ENCODE data around the gene SRGAP1.

SRGAP1 gene

DNA sequence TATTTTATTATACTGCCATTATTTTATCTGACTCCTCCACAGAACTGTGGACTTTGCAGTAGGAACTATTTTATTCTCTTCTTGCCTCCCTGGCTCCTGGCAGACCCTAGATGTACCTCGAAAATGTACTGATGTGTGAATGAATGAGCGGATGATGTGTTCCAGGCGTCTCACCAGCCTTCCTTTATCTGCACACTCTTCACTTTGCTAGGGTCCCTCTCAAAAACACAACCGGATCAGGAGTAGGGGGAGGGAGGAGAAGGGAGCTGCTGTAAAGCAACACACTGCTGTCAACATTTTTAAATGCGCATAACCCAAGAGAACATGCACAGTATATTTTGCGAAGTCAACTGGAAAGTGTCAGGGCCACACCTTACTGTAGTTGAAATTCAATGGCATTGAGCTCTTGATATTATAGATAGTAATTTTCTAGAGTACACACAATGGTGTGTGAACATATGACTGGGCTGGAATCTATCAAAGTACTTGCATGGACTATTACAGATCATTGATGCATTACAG, 36.3 kb downstream of the SRGAP1 start:
- Mint-ChIP-seq H3K27ac (ENCODE audit: low read depth) (no peak overlapping the region), H3K36me3 (ENCODE audit: insufficient read depth) (no peaks in the 10 kb centered on the region), H3K9me3 (no peaks in the 10 kb centered on the region), H3K4me3 (no peak overlapping the region), H3K4me1 (no peaks in the 10 kb centered on the region), H3K27me3 (peaks cover 16% of the 10 kb centered on the region)
- DNase-seq (ENCODE audit: low spot score in 2 of 2) = no peak
- ATAC-seq (replicated peaks; ENCODE audit: extremely low read depth, poor library complexity, severe bottlenecking) = no peak

DNA sequence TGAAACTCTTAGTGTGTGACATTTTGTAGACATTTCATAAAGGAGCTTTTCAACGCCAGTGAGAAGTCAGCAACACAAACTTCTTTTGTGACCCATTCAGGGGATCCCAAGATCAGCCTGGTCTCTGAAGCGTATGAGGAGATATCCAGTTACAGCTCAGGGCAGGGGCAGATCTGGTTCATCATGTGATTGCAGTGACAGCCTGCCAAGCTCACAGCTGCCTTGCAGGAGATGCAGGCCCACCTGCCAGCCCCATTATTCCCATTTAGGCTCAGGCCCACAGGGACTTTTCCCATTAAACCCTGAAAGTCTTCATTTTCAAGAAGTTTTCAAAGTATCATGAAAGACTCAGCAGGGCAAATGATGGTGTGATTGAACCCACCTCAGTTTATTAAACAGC, 38.3 kb downstream of the SRGAP1 start:
- DNase-seq (ENCODE audit: low spot score in 2 of 2) = no peak

GRCh38 chr12:63885401-63885800, 40.9 kb downstream of the SRGAP1 start:
- Mint-ChIP-seq H3K27ac (ENCODE audit: low read depth) (no peak overlapping the region), H3K4me1 (no peaks in the 10 kb centered on the region), H3K27me3 (peaks cover 23% of the 10 kb centered on the region), H3K4me3 (no peak overlapping the region), H3K36me3 (ENCODE audit: insufficient read depth) (no peaks in the 10 kb centered on the region), H3K9me3 (no peaks in the 10 kb centered on the region)
- ATAC-seq (replicated peaks; ENCODE audit: extremely low read depth, poor library complexity, severe bottlenecking) = no peak
- no peak for DNase-seq (ENCODE audit: low spot score in 2 of 2)

More for the DNA sequence above, 38.3 kb downstream of the SRGAP1 start:
- no peaks in the 10 kb centered on the region for H3K9me3 Mint-ChIP-seq
- H3K27me3 Mint-ChIP-seq = peaks cover 22% of the 10 kb centered on the region
- H3K4me3 Mint-ChIP-seq = no peak overlapping the region
- no peak for ATAC-seq (replicated peaks; ENCODE audit: extremely low read depth, poor library complexity, severe bottlenecking)
- no peaks in the 10 kb centered on the region for H3K36me3 Mint-ChIP-seq (ENCODE audit: insufficient read depth)
- H3K4me1 Mint-ChIP-seq = no peaks in the 10 kb centered on the region
- no peak overlapping the region for H3K27ac Mint-ChIP-seq (ENCODE audit: low read depth)

DNA sequence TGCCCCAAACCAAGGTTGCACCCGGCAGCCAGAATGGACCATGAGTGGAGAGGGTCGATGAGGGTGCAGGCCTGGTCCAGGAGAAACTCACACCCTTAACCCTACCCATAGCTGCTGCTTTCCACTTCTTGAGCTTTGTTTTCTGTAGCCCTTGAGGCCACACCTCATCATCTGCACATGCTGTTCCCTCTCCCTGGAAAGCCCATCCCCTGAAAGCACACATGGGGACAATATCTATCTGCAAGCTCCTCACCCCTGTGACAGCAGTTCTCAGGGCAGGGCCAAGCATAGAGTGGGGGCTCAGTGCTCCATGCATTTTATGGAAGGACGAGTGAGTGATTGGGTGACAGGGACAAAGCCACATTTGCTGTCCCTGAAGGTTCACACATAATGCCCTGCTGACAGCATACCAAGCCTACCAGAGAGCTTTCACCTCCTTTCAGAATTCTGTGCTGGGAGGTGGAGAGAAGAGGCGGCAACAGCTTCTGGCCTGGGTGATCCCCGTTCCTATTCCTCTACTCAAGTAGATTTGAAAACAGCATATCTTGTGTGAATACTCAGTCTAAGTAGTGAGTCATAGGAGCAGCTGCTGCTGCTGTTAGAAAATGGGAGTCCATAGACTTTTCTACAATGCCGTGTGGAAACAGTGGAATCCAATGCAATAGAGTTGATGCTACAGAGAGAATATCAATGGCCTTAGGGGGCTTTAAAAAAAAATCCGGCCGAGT, 44.6 kb downstream of the SRGAP1 start:
- Mint-ChIP-seq H3K27ac (ENCODE audit: low read depth) (no peak overlapping the region), H3K4me1 (no peaks in the 10 kb centered on the region), H3K36me3 (ENCODE audit: insufficient read depth) (no peaks in the 10 kb centered on the region), H3K9me3 (no peaks in the 10 kb centered on the region), H3K27me3 (peaks cover 28% of the 10 kb centered on the region), H3K4me3 (no peak overlapping the region)
- no peak for DNase-seq (ENCODE audit: low spot score in 2 of 2)
- ATAC-seq (replicated peaks; ENCODE audit: extremely low read depth, poor library complexity, severe bottlenecking) = no peak

GRCh38 chr12:63889721-63890509, 45.4 kb downstream of the SRGAP1 start:
- peaks cover 35% of the 10 kb centered on the region for H3K27me3 Mint-ChIP-seq
- no peak overlapping the region for H3K27ac Mint-ChIP-seq (ENCODE audit: low read depth)
- no peaks in the 10 kb centered on the region for H3K9me3 Mint-ChIP-seq
- H3K4me3 Mint-ChIP-seq = no peak overlapping the region
- H3K36me3 Mint-ChIP-seq (ENCODE audit: insufficient read depth) = no peaks in the 10 kb centered on the region
- no peaks in the 10 kb centered on the region for H3K4me1 Mint-ChIP-seq
- ATAC-seq (replicated peaks; ENCODE audit: extremely low read depth, poor library complexity, severe bottlenecking) = no peak
- DNase-seq (ENCODE audit: low spot score in 2 of 2) = no peak

- no peak for ATAC-seq (replicated peaks; ENCODE audit: extremely low read depth, poor library complexity, severe bottlenecking)
- Mint-ChIP-seq H3K4me1 (no peaks in the 10 kb centered on the region), H3K36me3 (ENCODE audit: insufficient read depth) (no peaks in the 10 kb centered on the region), H3K27me3 (peaks cover 45% of the 10 kb centered on the region), H3K27ac (ENCODE audit: low read depth) (no peak overlapping the region), H3K9me3 (no peaks in the 10 kb centered on the region), H3K4me3 (no peak overlapping the region)
- DNase-seq (ENCODE audit: low spot score in 2 of 2) = no peak
Observed at GRCh38 chr12:63893170-63893569, 48.7 kb downstream of the SRGAP1 start.

DNA sequence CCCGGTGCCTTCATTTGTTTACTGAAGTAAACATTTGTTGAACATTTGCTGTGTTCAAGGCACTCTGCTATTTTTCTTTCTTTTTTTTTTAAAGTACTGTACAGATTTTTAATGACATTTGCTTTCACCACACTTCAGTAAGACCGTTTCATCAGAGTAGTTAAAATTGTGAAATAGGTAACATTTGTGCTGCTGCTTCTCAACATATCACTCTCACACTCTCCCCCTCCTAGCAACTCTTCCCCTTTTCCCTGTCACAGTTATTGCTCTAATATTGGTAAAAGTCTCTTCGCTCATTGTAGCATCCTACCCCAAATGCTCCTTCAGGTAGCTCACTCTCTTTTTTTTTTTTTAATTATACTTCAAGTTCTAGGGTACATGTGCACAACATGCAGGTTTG, 49.6 kb downstream of the SRGAP1 start:
- no peak overlapping the region for H3K4me3 Mint-ChIP-seq
- peaks cover 39% of the 10 kb centered on the region for H3K27me3 Mint-ChIP-seq
- DNase-seq (ENCODE audit: low spot score in 2 of 2) (no peak), ATAC-seq (replicated peaks; ENCODE audit: extremely low read depth, poor library complexity, severe bottlenecking) (no peak)
- no peak overlapping the region for H3K27ac Mint-ChIP-seq (ENCODE audit: low read depth)
- no peaks in the 10 kb centered on the region for H3K4me1 Mint-ChIP-seq
- H3K9me3 Mint-ChIP-seq = no peaks in the 10 kb centered on the region
- no peaks in the 10 kb centered on the region for H3K36me3 Mint-ChIP-seq (ENCODE audit: insufficient read depth)

DNA sequence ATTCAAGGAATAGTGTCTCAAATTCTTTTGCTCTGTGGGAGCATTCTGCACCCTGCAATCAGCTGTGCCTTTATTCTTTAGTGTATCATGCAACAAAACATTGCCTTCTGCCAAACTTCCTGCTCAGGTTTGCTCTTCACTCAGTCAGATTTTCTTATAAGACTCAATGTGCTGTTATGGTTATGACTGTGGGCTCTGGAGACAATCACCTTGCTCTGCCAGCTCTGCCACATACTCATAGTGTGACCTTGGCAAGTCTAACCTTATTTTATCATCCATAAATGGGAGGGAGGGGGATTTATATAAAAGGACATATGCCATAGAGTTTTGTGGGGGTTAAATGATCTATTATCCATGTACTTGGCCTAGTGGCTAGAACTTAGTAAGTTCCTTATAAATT, 51.3 kb downstream of the SRGAP1 start:
- no peaks in the 10 kb centered on the region for H3K9me3 Mint-ChIP-seq
- no peak for ATAC-seq (replicated peaks; ENCODE audit: extremely low read depth, poor library complexity, severe bottlenecking)

GRCh38 chr12:63897931-63898330, 53.4 kb downstream of the SRGAP1 start:
- H3K27ac Mint-ChIP-seq (ENCODE audit: low read depth) = no peak overlapping the region
- H3K27me3 Mint-ChIP-seq = peaks cover 39% of the 10 kb centered on the region
- no peak overlapping the region for H3K4me3 Mint-ChIP-seq
- no peaks in the 10 kb centered on the region for H3K36me3 Mint-ChIP-seq (ENCODE audit: insufficient read depth)
- DNase-seq (ENCODE audit: low spot score in 2 of 2) (no peak), ATAC-seq (replicated peaks; ENCODE audit: extremely low read depth, poor library complexity, severe bottlenecking) (no peak)
- H3K9me3 Mint-ChIP-seq = no peaks in the 10 kb centered on the region
- H3K4me1 Mint-ChIP-seq = no peaks in the 10 kb centered on the region

More for the DNA sequence above, 51.3 kb downstream of the SRGAP1 start:
- Mint-ChIP-seq H3K27ac (ENCODE audit: low read depth) (no peak overlapping the region), H3K4me3 (no peak overlapping the region), H3K36me3 (ENCODE audit: insufficient read depth) (no peaks in the 10 kb centered on the region), H3K27me3 (peaks cover 38% of the 10 kb centered on the region), H3K4me1 (no peaks in the 10 kb centered on the region)
- DNase-seq (ENCODE audit: low spot score in 2 of 2) = no peak

- no peak overlapping the region for H3K27ac Mint-ChIP-seq (ENCODE audit: low read depth)
- DNase-seq (ENCODE audit: low spot score in 2 of 2) (no peak), ATAC-seq (replicated peaks; ENCODE audit: extremely low read depth, poor library complexity, severe bottlenecking) (no peak)
- no peaks in the 10 kb centered on the region for H3K9me3 Mint-ChIP-seq
- H3K4me1 Mint-ChIP-seq = no peaks in the 10 kb centered on the region
- H3K4me3 Mint-ChIP-seq = no peak overlapping the region
- no peaks in the 10 kb centered on the region for H3K36me3 Mint-ChIP-seq (ENCODE audit: insufficient read depth)
- H3K27me3 Mint-ChIP-seq = peaks cover 39% of the 10 kb centered on the region
Observed at GRCh38 chr12:63898764-63899337, 54.4 kb downstream of the SRGAP1 start.

- H3K4me1 Mint-ChIP-seq = no peaks in the 10 kb centered on the region
- no peak overlapping the region for H3K4me3 Mint-ChIP-seq
- DNase-seq (ENCODE audit: low spot score in 2 of 2) (no peak), ATAC-seq (replicated peaks; ENCODE audit: extremely low read depth, poor library complexity, severe bottlenecking) (no peak)
- H3K27me3 Mint-ChIP-seq = peaks cover 33% of the 10 kb centered on the region
- no peaks in the 10 kb centered on the region for H3K36me3 Mint-ChIP-seq (ENCODE audit: insufficient read depth)
- H3K27ac Mint-ChIP-seq (ENCODE audit: low read depth) = no peak overlapping the region
- H3K9me3 Mint-ChIP-seq = peaks cover 4% of the 10 kb centered on the region
Observed at GRCh38 chr12:63899396-63899795, 54.9 kb downstream of the SRGAP1 start.

GRCh38 chr12:63900922-63901793, 56.7 kb downstream of the SRGAP1 start:
- Mint-ChIP-seq H3K9me3 (peaks cover 4% of the 10 kb centered on the region), H3K36me3 (ENCODE audit: insufficient read depth) (no peaks in the 10 kb centered on the region), H3K4me1 (no peaks in the 10 kb centered on the region), H3K27me3 (peaks cover 26% of the 10 kb centered on the region), H3K27ac (ENCODE audit: low read depth) (no peak overlapping the region), H3K4me3 (no peak overlapping the region)
- ATAC-seq (replicated peaks; ENCODE audit: extremely low read depth, poor library complexity, severe bottlenecking) (no peak), DNase-seq (ENCODE audit: low spot score in 2 of 2) (no peak)

Measured in central memory CD8-positive, alpha-beta T cell (primary cell).